Stomach (tissue), 9 donors: ENCODE data around the gene GRB10. TPM values are rescaled to one million over a fixed set of nuclear protein-coding genes. Genes with fewer than 3 reads are reported as not detected.

Source experiments
- DNase-seq, 2 donors: peaks; one replicate each; pipeline versions ENCODE4 v3.0.0 to v3.0.0-alpha.2; 2013 to 2019
- H3K27ac ChIP-seq, 5 donors: fragments of 200-600 bp in 4 of 5; sonication (generic) in 4 of 5; one replicate each; pipeline ENCODE4 v1.5.1; 2013 to 2019; ENCODE audit warnings: mild to moderate bottlenecking in 1 of 5, moderate library complexity in 1 of 5
- H3K27me3 ChIP-seq, 3 donors: fragments of 200-600 bp; sonication (generic); one replicate each; pipeline ENCODE4 v1.5.1; 2017 to 2019; ENCODE audit warnings: mixed run types in 1 of 3
- H3K36me3 ChIP-seq, 4 donors: fragments of 200-600 bp; sonication (generic); 1 replicate in 3 of 4; 2 replicates in 1 of 4; pipeline ENCODE4 v1.5.1; 2016 to 2019
- H3K4me1 ChIP-seq, 4 donors: fragments of 200-600 bp; sonication (generic); one replicate each; pipeline ENCODE4 v1.5.1; 2016 to 2019
- H3K4me3 ChIP-seq, 4 donors: fragments of 200-600 bp; sonication (generic) in 3 of 4; one replicate each; pipeline ENCODE4 v1.5.1; 2016 to 2019; ENCODE audit warnings: mild to moderate bottlenecking in 1 of 4
- H3K9me3 ChIP-seq, 4 donors: fragments of 200-600 bp; sonication (generic); one replicate each; pipeline ENCODE4 v1.5.1; 2016 to 2019
- EP300 ChIP-seq: sonication (generic); formaldehyde crosslinking; IDR thresholded peaks from one replicate; pipeline ENCODE4 v1.6.1; 2017; ENCODE audit warnings: antibody characterized with exemption
- POLR2A ChIP-seq, 4 donors: fragments of 450-650 bp; IDR thresholded peaks; one replicate each; pipeline ENCODE4 v1.6.1; 2016; ENCODE audit warnings: antibody characterized with exemption in 4 of 4, control low read depth in 2 of 4, mild to moderate bottlenecking in 1 of 4, moderate library complexity in 1 of 4
- POLR2AphosphoS5 ChIP-seq, 3 donors: sonication (generic); formaldehyde crosslinking; IDR thresholded peaks; one replicate each; pipeline ENCODE4 v1.6.1; 2016; ENCODE audit warnings: antibody characterized with exemption in 3 of 3
- WGBS, 5 donors: extraction: QIAGEN DNeasy Blood & Tissue Kit in 3 of 5; methylation state at CpG; one replicate each; pipeline versions ENCODE4 v1.1.5 to v1.1.7; 2013 to 2018; 5-methylcytosine and 5-hydroxymethylcytosine counted together
- intact Hi-C: fragments of 100-400 bp; cut with DNase I; formaldehyde crosslinking; loops from one replicate; pipeline ENCODE4 v1.15.1; 2023; ENCODE audit warnings: low total_unique reads
- polyA plus RNA-seq, 3 donors: library from polyadenylated mRNA; stranded (reverse); fragments of 200-250 nt; gene quantifications; one replicate each; pipeline ENCODE4 v1.2.3, GENCODE V29; 2013
- total RNA-seq, 5 donors: library from RNA; depleted of rRNA; stranded (reverse); fragments of >200 nt; gene quantifications; one replicate each; pipeline versions ENCODE4 v1.1.0 to v1.2.3, GENCODE V29; 2014 to 2016
- TF ChIP-seq, protein P1 (sequence below), 7 experiments: fragments of 450-650 bp in 4 of 7; fragments of 200-600 bp in 3 of 7; sonication (generic) in 3 of 7; IDR thresholded peaks; one replicate each; pipeline ENCODE4 v1.5.1; 2016 to 2019; ENCODE audit warnings: antibody characterized with exemption in 7 of 7, control low read depth in 2 of 7, mild to moderate bottlenecking in 1 of 7
- donor health status: healthy with polysubstance abuse.
- donor health status: Bipolar disorder and iron deficiency.
- donor health status: healthy.

GRB10 gene
- total and polyA plus RNA-seq, 8 donors = 10.2 to 84.9 (median 49.6) TPM

DNA sequence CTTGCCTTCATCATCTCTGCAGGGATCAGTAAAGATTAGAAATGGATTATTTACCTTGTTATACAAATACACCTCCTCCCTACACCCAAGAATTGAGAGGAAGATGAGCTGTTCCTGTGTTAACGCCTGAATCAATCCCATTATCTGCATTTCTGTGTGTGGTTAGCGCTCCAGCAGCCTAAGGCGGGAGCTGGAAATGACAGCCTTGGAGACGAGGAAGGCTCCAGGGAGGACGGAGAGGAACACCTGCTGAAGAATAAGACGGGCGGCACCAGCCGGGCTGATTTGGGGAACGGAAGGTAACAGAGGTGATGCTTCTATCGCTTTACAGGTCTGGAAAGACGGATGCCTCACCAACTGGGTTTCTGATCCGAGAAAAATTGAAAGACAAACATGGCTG lies 183.3 kb downstream of the GRB10 start:
- TF ChIP-seq EP300 (no peak), POLR2AphosphoS5 (IDR thresholded peaks at IDR 0.05) (no peak), POLR2A (IDR thresholded peaks at IDR 0.05) (no peak)
- TF ChIP-seq, protein P1, sequence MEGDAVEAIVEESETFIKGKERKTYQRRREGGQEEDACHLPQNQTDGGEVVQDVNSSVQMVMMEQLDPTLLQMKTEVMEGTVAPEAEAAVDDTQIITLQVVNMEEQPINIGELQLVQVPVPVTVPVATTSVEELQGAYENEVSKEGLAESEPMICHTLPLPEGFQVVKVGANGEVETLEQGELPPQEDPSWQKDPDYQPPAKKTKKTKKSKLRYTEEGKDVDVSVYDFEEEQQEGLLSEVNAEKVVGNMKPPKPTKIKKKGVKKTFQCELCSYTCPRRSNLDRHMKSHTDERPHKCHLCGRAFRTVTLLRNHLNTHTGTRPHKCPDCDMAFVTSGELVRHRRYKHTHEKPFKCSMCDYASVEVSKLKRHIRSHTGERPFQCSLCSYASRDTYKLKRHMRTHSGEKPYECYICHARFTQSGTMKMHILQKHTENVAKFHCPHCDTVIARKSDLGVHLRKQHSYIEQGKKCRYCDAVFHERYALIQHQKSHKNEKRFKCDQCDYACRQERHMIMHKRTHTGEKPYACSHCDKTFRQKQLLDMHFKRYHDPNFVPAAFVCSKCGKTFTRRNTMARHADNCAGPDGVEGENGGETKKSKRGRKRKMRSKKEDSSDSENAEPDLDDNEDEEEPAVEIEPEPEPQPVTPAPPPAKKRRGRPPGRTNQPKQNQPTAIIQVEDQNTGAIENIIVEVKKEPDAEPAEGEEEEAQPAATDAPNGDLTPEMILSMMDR (IDR thresholded peaks at IDR 0.05) = no peak
- Histone ChIP-seq H3K4me3 (no peak overlapping the region), H3K9me3 (no peaks in the 10 kb centered on the region), H3K36me3 (peaks cover 8 to 85% (median 67%) of the 10 kb centered on the region in 4 donors), H3K27ac (no peak overlapping the region), H3K4me1 (peaks cover 0 to 10% (median 0%) of the 10 kb centered on the region in 4 donors), H3K27me3 (no peaks in the 10 kb centered on the region)
- DNase-seq = no peak
- 82 to 88% (median 85%) methylated on average over 12 of the region's 12 CpGs for WGBS, 5 donors
- intact Hi-C loops = loop anchor here (10.0 kb wide), 1 partner anchor 75 kb away; no protein-coding TSS in a partner anchor

DNA sequence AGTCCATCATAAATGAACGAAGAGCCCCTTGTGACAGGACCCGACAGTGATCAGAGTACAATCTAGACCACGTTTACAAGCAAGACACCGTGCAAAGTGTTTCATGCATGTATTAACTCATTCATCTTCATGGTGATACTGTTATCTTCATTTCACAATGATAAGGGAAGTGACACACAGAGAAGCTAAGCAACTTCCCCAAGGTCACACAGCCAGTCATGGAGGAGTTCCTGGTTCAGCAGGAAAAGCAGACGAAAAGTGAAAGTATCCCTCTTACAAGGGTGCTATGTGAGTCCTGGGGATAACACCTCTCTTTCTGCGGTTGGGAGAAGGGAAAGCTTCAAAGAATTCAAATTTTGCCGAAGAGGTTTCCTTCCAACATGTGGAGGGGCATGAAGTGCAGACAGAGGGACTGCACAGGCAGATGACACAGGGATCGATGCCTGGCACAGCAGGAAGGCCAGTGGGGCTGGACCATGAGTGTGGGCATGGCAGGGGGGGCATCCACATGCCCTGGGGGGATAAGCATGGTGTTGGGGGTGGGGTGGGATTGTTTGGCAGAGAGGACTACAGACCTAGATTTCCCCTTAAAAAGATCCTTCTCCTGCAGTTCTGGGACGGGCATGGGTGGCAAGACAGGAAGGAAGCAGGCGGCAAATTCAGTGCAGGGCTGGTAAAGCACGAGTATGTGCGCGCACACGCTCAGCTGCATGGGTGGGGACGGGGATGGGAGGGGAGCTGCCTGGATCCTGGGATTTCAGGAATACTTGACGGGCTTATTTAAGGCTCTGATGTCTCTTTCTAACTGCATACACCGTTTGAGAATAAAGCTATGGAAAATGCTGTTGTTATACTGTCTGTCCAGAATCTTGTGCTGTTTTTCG lies 184.0 kb downstream of the GRB10 start:
- no peak for DNase-seq
- Histone ChIP-seq H3K27me3 (no peaks in the 10 kb centered on the region), H3K4me3 (no peak overlapping the region), H3K9me3 (no peaks in the 10 kb centered on the region), H3K36me3 (peaks cover 5 to 85% (median 66%) of the 10 kb centered on the region in 4 donors), H3K4me1 (peaks cover 0 to 10% (median 0%) of the 10 kb centered on the region in 4 donors), H3K27ac (no peak overlapping the region)
- intact Hi-C loops = loop anchor here (10.0 kb wide), 1 partner anchor 74 kb away; no protein-coding TSS in a partner anchor
- 83 to 90% (median 86%) methylated on average over 17 to 18 of the region's 18 CpGs for WGBS, 5 donors
- TF ChIP-seq POLR2A (IDR thresholded peaks at IDR 0.05) (no peak), POLR2AphosphoS5 (IDR thresholded peaks at IDR 0.05) (no peak), EP300 (no peak)
- TF ChIP-seq, protein P1 (IDR thresholded peaks at IDR 0.05) = no peak

DNA sequence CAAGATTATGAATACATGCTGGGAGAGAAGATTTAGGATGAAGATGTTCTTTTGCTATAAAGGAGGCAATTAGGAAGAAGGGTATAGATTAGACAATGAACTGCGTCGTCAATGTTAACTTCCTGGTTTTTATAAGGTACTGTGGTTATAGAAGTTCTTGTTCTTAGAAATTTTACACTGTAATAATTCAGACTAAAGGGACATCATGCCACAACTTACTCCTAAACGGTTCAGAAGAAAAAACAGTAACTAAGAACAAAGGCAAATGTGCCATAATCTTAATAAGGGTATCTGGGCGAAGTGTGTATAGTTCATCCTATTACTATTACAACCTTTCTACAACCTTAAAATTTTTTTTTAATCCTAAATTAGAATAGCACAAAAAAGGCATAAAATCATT lies 186.2 kb downstream of the GRB10 start:
- 83 to 87% (median 85%) methylated on average over 4 of the region's 4 CpGs for WGBS, 5 donors
- no peaks in the 10 kb centered on the region for H3K9me3 ChIP-seq
- no peaks in the 10 kb centered on the region for H3K27me3 ChIP-seq
- H3K4me3 ChIP-seq = no peak overlapping the region
- TF ChIP-seq POLR2A (IDR thresholded peaks at IDR 0.05) (no peak), POLR2AphosphoS5 (IDR thresholded peaks at IDR 0.05) (no peak), EP300 (no peak)
- TF ChIP-seq, protein P1 (IDR thresholded peaks at IDR 0.05) = no peak
- peaks cover 19 to 89% (median 71%) of the 10 kb centered on the region in 4 donors for H3K36me3 ChIP-seq
- no peak for DNase-seq
- no peak overlapping the region for H3K27ac ChIP-seq
- peaks cover 0 to 10% (median 0%) of the 10 kb centered on the region in 4 donors for H3K4me1 ChIP-seq
- intact Hi-C loops = loop anchor here (10.0 kb wide), 1 partner anchor 72 kb away; no protein-coding TSS in a partner anchor

DNA sequence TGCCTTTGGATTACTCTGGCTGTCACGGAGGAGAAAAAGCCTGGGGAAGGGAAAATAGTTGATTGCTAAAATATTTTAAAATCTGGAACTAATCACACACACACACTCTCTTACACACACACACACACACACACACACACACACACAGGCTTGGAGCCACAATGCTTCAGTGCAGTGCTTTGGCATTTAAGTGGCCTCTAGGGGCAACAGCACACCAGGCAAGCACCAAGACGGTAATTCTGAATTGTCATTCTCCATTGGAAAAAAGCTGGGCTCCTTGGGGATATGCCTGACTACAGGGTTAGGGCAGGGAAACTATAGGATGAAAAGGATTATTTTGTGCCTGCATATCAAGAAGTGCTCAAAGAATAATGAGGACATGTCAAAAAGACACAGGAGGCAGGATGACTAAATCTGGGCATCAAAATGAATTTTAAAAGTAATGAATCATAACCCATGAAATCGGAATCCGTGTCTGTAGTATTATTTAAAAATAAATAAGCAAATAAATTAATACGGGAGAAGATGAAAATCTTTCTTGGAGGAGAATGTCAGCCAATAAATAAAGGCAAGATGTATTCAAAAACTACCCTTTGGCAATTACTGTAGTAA lies 187.1 kb downstream of the GRB10 start:
- Histone ChIP-seq H3K9me3 (no peaks in the 10 kb centered on the region), H3K27me3 (no peaks in the 10 kb centered on the region), H3K4me1 (peaks cover 0 to 2% (median 0%) of the 10 kb centered on the region in 4 donors), H3K27ac (no peak overlapping the region), H3K4me3 (no peak overlapping the region), H3K36me3 (peaks cover 19 to 88% (median 74%) of the 10 kb centered on the region in 4 donors)
- WGBS, 5 donors = 57 to 78% (median 68%) methylated on average over 5 of the region's 5 CpGs
- TF ChIP-seq, protein P1 (IDR thresholded peaks at IDR 0.05) = peak in 4 of 7 experiments; percentile 29 to 33 (median 31)
- no peak for TF ChIP-seq POLR2A (IDR thresholded peaks at IDR 0.05)
- no peak for TF ChIP-seq POLR2AphosphoS5 (IDR thresholded peaks at IDR 0.05)
- TF ChIP-seq EP300 = no peak
- peak in 1 of 2 donors; percentile 64 for DNase-seq
- intact Hi-C loops = loop anchor here (10.0 kb wide), 1 partner anchor 71 kb away; no protein-coding TSS in a partner anchor
